ENCODE data around the gene KATNAL2.

GRCh38 chr18:47108373-47108772, 191.0 kb downstream of the KATNAL2 start:
- no peak for TF ChIP-seq CTCF (IDR thresholded peaks at IDR 0.05; ENCODE audit: insufficient read depth, low read depth, low read length)
- no peak for TF ChIP-seq EZH2 (IDR thresholded peaks at IDR 0.05; ENCODE audit: insufficient read depth, low read length)
